HG02623 (cell line): ENCODE results near the gene BORCS5.

Experiments
- ATAC-seq: cut with Tn5 transposase; IDR thresholded peaks from one replicate; pipeline ENCODE4 v1.9.1; 2021; ENCODE audit warnings: moderate library complexity; ENCODE audit not compliant: unreplicated experiment

The BORCS5 gene

DNA sequence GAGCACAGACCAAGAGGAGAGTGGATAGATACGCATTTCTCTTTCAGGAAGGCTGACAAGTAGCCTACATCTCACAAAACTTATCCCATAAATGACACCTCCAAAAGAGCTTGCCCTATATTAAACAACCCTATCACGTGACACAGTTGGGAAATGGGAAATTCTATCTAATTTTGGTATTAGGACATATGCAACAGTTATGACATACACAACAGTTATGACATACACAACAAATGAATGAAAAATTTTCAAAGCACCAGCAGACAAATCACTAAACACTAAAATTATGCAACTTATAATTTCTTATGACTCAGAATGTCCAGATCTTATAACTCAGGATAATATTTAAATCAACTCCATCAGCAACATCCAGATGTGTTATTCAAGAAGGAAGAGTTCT is 151.7 kb downstream of the BORCS5 start:
- ATAC-seq, result no peak

DNA sequence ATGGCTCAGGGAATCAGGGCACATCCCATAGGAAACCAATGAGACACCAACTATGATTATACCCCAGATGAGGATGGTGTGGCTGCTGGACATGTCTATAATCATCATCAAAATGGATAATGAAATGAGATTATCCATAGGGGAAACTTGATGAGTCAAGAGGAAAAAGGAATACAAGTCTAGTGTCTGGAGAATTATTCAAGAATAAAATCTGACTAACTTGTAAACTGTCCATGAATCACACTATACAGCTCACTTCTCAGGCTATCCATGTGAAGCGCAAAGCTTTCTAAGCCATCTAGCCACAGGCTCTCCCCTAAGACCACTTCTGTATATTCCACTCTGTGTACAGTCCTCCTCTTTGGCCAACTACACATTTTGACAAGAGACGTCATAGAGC is 153.3 kb downstream of the BORCS5 start:
- no peak for ATAC-seq

DNA sequence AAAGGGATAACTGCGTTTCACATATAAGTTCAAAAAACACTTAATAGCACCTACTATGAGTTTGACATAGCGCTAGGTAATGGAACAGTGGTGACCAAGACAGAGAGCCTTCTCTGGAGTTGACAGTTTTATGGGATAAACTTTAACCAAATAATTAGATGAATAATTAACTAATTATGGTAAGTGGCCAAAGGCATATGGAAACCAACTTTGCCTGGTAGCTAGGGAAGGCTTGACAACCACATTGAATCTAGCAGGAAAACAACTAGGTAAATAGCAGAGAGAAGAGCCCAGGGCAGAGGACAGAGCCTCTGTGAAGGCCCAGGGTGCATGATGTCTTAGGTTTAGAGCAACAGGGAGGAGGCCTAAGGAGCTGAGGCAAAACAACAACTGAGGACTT is 153.7 kb downstream of the BORCS5 start:
- ATAC-seq, result no peak

DNA sequence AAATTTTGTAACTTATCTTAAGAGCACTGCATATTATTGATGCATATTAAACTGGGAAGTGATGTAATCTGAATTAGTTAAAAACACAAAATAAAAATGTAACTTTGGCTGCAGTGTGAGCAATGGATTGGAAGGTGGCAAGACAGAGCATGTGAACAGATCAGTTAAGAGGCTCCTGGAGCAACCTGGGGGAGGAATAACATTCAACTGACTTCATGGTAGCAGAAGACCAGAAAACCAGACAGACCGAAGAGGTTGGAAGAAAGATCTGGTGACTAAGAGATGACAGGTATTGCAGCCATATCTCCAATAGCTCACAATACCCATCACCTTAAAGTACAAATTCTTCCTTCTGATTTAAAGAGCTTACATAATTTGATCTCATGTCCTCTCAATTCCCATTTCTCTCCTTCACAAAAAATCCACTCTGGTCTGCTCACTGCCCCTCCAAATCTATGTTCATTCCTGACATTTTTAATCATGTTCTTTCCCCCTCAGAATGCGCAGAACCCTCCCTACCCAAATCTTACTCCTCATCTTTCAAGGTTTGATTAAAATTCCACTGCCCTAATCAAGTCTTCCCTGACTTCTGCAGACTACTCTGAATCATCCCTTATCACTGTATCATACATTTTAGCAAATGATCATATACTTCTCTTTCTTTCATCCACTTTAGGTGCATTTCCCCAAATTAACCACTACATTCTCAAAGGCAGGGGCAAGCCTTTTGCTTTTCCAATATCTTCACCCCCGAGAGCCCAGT is 154.3 kb downstream of the BORCS5 start:
- no peak for ATAC-seq

DNA sequence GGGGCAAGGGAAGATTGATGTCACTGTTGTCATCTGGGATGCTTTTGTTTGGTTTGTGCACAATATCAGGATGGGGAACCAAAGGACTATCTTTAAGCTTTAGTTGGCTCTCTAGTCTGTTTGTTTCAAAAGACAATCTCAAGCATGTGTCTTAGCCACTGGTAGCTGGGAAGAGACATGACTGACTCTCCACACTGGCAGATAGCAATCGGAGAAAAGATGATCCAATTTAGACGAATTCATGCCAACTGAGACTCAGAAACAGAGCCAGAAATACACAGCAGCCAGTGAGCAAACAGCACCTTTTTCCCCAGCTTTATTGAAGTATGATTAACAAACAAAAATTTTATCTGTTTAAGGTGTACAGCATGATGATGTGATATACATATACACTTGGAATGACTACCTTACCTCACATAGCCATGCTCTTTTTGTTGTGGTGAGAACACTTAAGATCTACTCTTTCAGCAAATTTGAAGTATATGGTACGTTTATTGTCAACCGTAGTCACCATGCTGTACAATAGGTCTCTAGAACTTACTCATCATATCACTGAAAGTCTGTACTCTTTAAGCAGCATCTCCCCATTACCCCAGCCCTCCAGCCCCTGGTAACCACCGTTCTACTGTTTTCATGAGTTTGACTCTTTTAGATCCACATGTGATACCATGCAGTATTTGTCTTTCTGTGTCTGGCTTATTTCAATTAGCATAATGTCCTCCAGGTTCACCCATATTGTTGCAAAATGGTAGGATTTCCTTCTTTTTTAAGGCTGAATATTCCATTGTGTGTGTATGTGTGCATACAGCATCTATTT is 155.2 kb downstream of the BORCS5 start:
- ATAC-seq, result no peak

DNA sequence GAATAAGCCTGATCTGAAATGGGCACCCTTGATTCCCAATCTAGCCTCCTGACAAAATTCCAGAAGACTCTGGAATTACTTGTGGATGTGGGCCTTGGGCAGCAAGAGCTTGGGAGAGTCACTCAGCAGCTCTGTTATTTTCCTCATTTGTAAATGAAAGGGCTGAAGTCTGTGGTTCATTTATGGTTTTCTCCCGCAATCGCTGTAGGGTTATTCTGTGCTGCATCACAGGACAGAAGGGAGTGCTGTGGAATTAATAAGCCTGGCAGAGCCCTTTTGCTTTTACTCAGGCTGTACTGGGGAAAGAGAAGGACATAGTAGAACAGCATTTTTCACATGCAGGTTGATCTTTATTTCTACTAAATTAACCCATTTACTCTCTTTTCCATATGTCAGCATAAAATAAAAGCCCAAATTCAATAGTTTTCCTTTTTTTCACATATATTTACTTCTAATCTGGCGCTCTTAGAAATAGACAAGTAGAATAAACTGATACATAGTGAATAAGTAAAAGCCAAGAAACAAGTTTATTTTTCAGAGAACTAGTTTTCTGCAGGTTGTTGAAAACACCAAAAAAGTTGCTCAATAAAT is 156.6 kb downstream of the BORCS5 start:
- no peak for ATAC-seq

DNA sequence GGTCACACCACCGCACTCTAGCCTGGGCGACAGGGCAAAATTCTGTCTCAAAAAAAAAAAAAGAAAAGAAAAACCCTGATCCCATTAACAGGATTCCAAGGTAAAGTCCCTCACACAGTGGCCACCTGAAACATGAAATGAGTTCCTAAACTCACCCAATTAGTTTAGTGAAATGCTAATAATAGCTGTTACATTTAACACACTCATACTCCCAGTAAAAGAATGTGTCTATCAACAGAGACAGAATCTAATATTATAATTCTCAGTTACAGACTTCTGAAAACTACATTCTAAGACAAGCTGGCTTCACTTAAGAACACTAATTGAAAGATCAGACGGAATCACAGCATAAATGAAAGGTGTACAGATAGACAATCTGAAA is 161.6 kb downstream of the BORCS5 start:
- no peak for ATAC-seq

DNA sequence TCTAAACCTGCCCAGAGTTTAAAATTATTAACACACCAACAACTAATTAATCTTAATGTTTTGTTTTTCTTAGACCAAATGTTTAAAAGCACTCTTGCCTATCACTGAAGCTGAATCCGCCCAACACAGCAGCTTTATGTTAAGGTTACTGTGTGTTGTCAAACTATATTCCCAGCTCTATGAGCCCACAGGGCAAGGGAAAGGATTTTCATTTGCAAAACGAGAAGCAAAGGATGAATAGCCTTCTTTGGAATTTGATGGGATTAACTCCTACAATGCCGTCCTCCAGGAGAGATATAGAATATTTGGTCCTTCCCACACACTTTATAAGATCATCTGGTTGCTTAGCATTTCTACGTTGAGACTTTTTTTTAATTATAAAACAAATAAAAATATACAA is 162.0 kb downstream of the BORCS5 start:
- no peak for ATAC-seq
